Trophoblast cell (in vitro differentiated cells and primary cell): ENCODE results near the gene ESYT1.

Source experiments
- DNase-seq, 2 donors: peaks; one replicate each; pipeline ENCODE4 v3.0.0-alpha.2; 2016
- H2AFZ ChIP-seq: 2 replicates; pipeline ENCODE4 v1.6.1; 2013; ENCODE audit warnings: low read length, moderate library complexity, mild to moderate bottlenecking; ENCODE audit not compliant: insufficient read depth, poor library complexity
- H2AK5ac ChIP-seq: 2 replicates; pipeline ENCODE4 v1.6.1; 2013; ENCODE audit warnings: mild to moderate bottlenecking, low read length
- H2BK120ac ChIP-seq: 2 replicates; pipeline ENCODE4 v1.6.1; 2013; ENCODE audit warnings: low read length, mild to moderate bottlenecking, moderate library complexity; ENCODE audit not compliant: insufficient read depth, poor library complexity
- H2BK12ac ChIP-seq: 2 replicates; pipeline ENCODE4 v1.6.1; 2013; ENCODE audit warnings: mild to moderate bottlenecking, low read length, moderate library complexity
- H2BK5ac ChIP-seq: 2 replicates; pipeline ENCODE4 v1.6.1; 2013; ENCODE audit warnings: low read length, low read depth, moderate library complexity, mild to moderate bottlenecking; ENCODE audit not compliant: poor library complexity
- H3K14ac ChIP-seq: 2 replicates; pipeline ENCODE4 v1.6.1; 2013; ENCODE audit warnings: mild to moderate bottlenecking, low read length
- H3K18ac ChIP-seq: 2 replicates; pipeline ENCODE4 v1.6.1; 2013; ENCODE audit warnings: mild to moderate bottlenecking, low read length
- H3K23ac ChIP-seq: 2 replicates; pipeline ENCODE4 v1.6.1; 2013; ENCODE audit warnings: low read length
- H3K27ac ChIP-seq: 2 replicates; pipeline ENCODE4 v1.5.1; 2013; ENCODE audit warnings: low read depth, mild to moderate bottlenecking, inconsistent platforms, low read length, moderate library complexity
- H3K27me3 ChIP-seq: 2 replicates; pipeline ENCODE4 v1.6.1; 2013; ENCODE audit warnings: inconsistent platforms, mild to moderate bottlenecking, low read length, moderate library complexity; ENCODE audit not compliant: insufficient read depth
- H3K36me3 ChIP-seq, 2 experiments: 1 replicate in 1 of 2; 2 replicates in 1 of 2; pipeline ENCODE4 v1.6.1; 2013; ENCODE audit warnings: low read length in 2 of 2, mild to moderate bottlenecking in 2 of 2, moderate library complexity in 1 of 2; ENCODE audit not compliant: insufficient read depth in 2 of 2, control insufficient read depth in 1 of 2
- H3K4ac ChIP-seq: 2 replicates; pipeline ENCODE4 v1.6.1; 2013; ENCODE audit warnings: low read depth, mild to moderate bottlenecking, low read length, moderate library complexity
- H3K4me1 ChIP-seq, 2 experiments: 1 replicate in 1 of 2; 2 replicates in 1 of 2; pipeline ENCODE4 v1.6.1; 2013; ENCODE audit warnings: low read length in 2 of 2, mild to moderate bottlenecking in 2 of 2, moderate library complexity in 1 of 2; ENCODE audit not compliant: insufficient read depth in 2 of 2, control insufficient read depth in 1 of 2
- H3K4me2 ChIP-seq: 2 replicates; pipeline ENCODE4 v1.6.1; 2013; ENCODE audit warnings: inconsistent platforms, mild to moderate bottlenecking, low read length, moderate library complexity
- H3K4me3 ChIP-seq: 2 replicates; pipeline ENCODE4 v1.5.1; 2013; ENCODE audit warnings: mild to moderate bottlenecking, low read depth, low read length, inconsistent platforms
- H3K79me1 ChIP-seq: one replicate; pipeline ENCODE4 v1.6.1; 2013; ENCODE audit warnings: low read length
- H3K79me2 ChIP-seq: 2 replicates; pipeline ENCODE4 v1.6.1; 2013; ENCODE audit warnings: low read length, mild to moderate bottlenecking; ENCODE audit not compliant: control insufficient read depth, insufficient read depth, poor library complexity
- H3K9ac ChIP-seq: 2 replicates; pipeline ENCODE4 v1.6.1; 2013; ENCODE audit warnings: mild to moderate bottlenecking, low read length
- H3K9me3 ChIP-seq: 2 replicates; pipeline ENCODE4 v1.6.1; 2013; ENCODE audit warnings: low read depth, mild to moderate bottlenecking, control low read depth, inconsistent platforms, low read length; ENCODE audit not compliant: insufficient read depth
- H4K12ac ChIP-seq: 2 replicates; pipeline ENCODE4 v1.6.1; 2013; ENCODE audit warnings: low read depth, mild to moderate bottlenecking, low read length, moderate library complexity
- H4K8ac ChIP-seq: 2 replicates; pipeline ENCODE4 v1.6.1; 2013; ENCODE audit warnings: low read depth, mild to moderate bottlenecking, low read length, moderate library complexity
- H4K91ac ChIP-seq: one replicate; pipeline ENCODE4 v1.6.1; 2013; ENCODE audit warnings: low read depth, mild to moderate bottlenecking, low read length, moderate library complexity
- WGBS: extraction: QIAGEN DNeasy Blood & Tissue Kit; methylation state at CpG from one replicate; pipeline ENCODE4 v1.1.7; 2013; ENCODE audit warnings: missing lambda C conversion rate; ENCODE audit not compliant: insufficient read length, insufficient coverage; ENCODE audit errors: extremely low coverage; 5-methylcytosine and 5-hydroxymethylcytosine counted together

ESYT1 gene

DNA sequence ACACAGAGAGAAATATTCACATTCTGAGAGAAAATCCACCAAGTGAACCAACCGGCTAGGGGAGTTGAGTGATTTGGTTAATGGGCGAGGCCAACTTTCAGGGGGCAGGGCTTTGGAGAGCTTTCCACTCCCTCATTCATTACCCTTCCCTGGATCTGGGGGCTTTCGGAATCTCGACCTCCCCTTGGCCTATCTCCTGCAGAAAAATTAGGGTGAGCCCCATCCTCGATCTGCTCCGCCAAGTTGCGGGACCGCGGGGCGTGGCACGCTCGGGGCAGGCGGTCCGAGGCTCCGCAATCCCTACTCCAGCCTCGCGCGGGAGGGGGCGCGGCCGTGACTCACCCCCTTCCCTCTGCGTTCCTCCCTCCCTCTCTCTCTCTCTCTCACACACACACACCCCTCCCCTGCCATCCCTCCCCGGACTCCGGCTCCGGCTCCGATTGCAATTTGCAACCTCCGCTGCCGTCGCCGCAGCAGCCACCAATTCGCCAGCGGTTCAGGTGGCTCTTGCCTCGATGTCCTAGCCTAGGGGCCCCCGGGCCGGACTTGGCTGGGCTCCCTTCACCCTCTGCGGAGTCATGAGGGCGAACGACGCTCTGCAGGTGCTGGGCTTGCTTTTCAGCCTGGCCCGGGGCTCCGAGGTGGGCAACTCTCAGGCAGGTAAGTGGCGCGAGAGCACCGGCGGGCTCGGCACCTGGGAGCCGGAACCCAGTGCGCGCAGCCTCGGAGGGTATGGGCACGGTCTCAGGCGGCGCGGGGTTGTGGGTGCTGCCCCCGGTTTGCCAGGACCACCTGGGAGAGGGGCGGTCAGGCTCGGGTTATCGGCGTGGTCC is 48.1 kb upstream of the ESYT1 start, which contains the start of gene ERBB3:
Gene ERBB3, plus strand, starts transcription at position 443 of the 833 bp plus-strand sequence. Its CDS starts 136 bp downstream, at position 579.
- H3K9ac ChIP-seq, result peak within 1 kb of the TSS; percentile 89
- peak within 1 kb of the TSS; percentile 97 for H3K27ac ChIP-seq
- H2AFZ ChIP-seq, result peak within 1 kb of the TSS; percentile 86
- H2AK5ac ChIP-seq, result peak within 1 kb of the TSS; percentile 84
- H3K4me3 ChIP-seq, result peak within 1 kb of the TSS; percentile 80
- peak within 1 kb of the TSS; percentile 86 for H3K14ac ChIP-seq
- peak within 1 kb of the TSS; percentile 97 for H2BK5ac ChIP-seq
- H3K36me3 ChIP-seq, result peaks cover 2 to 8% of the 10 kb centered on the region in 2 experiments
- H3K9me3 ChIP-seq, result no peaks in the 10 kb centered on the region
- H4K91ac ChIP-seq, result peak within 1 kb of the TSS; percentile 89
- H2BK12ac ChIP-seq, result peak within 1 kb of the TSS; percentile 77
- WGBS, result no CpG with 5 or more reads among the region's 59 CpGs
- peak within 1 kb of the TSS; percentile 88 for H2BK120ac ChIP-seq
- H4K8ac ChIP-seq, result peak within 1 kb of the TSS; percentile 92
- peak; percentile 86 to 96 for DNase-seq
- peak within 1 kb of the TSS; percentile 87 for H3K4ac ChIP-seq
- H3K23ac ChIP-seq, result no peak within 1 kb of the TSS
- peak within 1 kb of the TSS; percentile 75 for H4K12ac ChIP-seq
- H3K79me2 ChIP-seq, result peaks cover 22% of the 10 kb centered on the region
- H3K27me3 ChIP-seq, result no peaks in the 10 kb centered on the region
- H3K4me1 ChIP-seq, result peaks cover 12 to 13% of the 10 kb centered on the region in 2 experiments
- peak within 1 kb of the TSS; percentile 98 for H3K4me2 ChIP-seq
- H3K18ac ChIP-seq, result peak within 1 kb of the TSS; percentile 91
- H3K79me1 ChIP-seq, result peaks cover 14% of the 10 kb centered on the region

DNA sequence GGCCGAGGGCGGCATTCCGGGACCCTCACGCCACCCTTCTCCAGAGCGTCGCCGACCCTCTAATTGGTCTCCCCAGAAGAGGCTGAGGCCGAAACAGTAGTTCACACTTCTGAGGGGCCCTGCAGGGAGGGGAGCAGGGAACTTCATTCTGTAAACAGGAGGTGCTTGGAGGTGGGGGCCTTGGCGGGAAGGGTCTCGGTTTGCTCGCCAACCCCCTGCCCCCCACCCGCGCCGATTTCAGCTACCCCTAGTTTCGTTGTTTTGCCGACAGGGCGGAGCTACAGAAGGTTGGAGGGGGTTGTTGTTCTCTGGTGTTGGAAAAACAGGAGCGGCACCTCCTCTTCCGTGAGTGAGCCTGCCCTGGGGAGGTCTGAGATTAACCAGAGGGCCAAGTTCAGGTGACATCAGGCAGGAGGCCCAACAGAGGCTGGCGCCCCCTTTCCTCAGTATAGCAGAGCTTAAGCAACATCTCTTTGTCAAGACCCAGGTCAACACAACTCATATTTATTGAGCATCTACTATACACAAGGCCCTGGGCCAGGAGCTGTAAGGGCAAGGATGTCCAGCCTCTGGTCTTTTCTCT is 47.4 kb upstream of the ESYT1 start:
- H4K91ac ChIP-seq, result peak overlapping the region; percentile 56
- H3K36me3 ChIP-seq, result peaks cover 6 to 10% of the 10 kb centered on the region in 2 experiments
- peak overlapping the region; percentile 98 for H3K4me2 ChIP-seq
- peak overlapping the region; percentile 85 for H2BK120ac ChIP-seq
- peak overlapping the region; percentile 47 for H2AK5ac ChIP-seq
- H3K27me3 ChIP-seq, result no peaks in the 10 kb centered on the region
- WGBS, result no CpG with 5 or more reads among the region's 20 CpGs
- H3K4me3 ChIP-seq, result peak overlapping the region; percentile 80
- peak overlapping the region; percentile 77 for H4K8ac ChIP-seq
- peak overlapping the region; percentile 86 for H2AFZ ChIP-seq
- peak overlapping the region; percentile 11 for H2BK12ac ChIP-seq
- peak overlapping the region; percentile 80 for H3K14ac ChIP-seq
- peak overlapping the region; percentile 87 for H3K4ac ChIP-seq
- peak overlapping the region; percentile 97 for H3K27ac ChIP-seq
- DNase-seq, result peak in 1 of 2 donors; percentile 26
- peak overlapping the region; percentile 75 for H4K12ac ChIP-seq
- peaks cover 14% of the 10 kb centered on the region for H3K79me1 ChIP-seq
- H3K23ac ChIP-seq, result no peak overlapping the region
- peak overlapping the region; percentile 3 for H3K9ac ChIP-seq
- H2BK5ac ChIP-seq, result peak overlapping the region; percentile 70
- H3K18ac ChIP-seq, result peak overlapping the region; percentile 91
- H3K4me1 ChIP-seq, result peaks cover 12 to 13% of the 10 kb centered on the region in 2 experiments
- peaks cover 22% of the 10 kb centered on the region for H3K79me2 ChIP-seq
- H3K9me3 ChIP-seq, result no peaks in the 10 kb centered on the region

GRCh38 chr12:56081393-56082347 is 46.4 kb upstream of the ESYT1 start:
- Histone ChIP-seq H3K4me1 (peaks cover 18 to 19% of the 10 kb centered on the region in 2 experiments), H3K27me3 (no peaks in the 10 kb centered on the region), H4K91ac (peak overlapping the region; percentile 28), H3K14ac (peak overlapping the region; percentile 29), H3K27ac (no peak overlapping the region), H3K4me2 (peak overlapping the region; percentile 98), H3K4ac (peak overlapping the region; percentile 87), H4K12ac (peak overlapping the region; percentile 17), H3K23ac (no peak overlapping the region), H3K9ac (no peak overlapping the region), H3K79me2 (peaks cover 22% of the 10 kb centered on the region), H3K18ac (peak overlapping the region; percentile 73), H2BK5ac (no peak overlapping the region), H3K36me3 (peaks cover 7 to 10% of the 10 kb centered on the region in 2 experiments), H2AK5ac (no peak overlapping the region), H2BK120ac (peak overlapping the region; percentile 29), H2BK12ac (no peak overlapping the region), H3K79me1 (peaks cover 17% of the 10 kb centered on the region), H3K9me3 (no peaks in the 10 kb centered on the region), H3K4me3 (no peak overlapping the region), H2AFZ (no peak overlapping the region), H4K8ac (no peak overlapping the region)
- no peak for DNase-seq
- no CpG with 5 or more reads among the region's 6 CpGs for WGBS

DNA sequence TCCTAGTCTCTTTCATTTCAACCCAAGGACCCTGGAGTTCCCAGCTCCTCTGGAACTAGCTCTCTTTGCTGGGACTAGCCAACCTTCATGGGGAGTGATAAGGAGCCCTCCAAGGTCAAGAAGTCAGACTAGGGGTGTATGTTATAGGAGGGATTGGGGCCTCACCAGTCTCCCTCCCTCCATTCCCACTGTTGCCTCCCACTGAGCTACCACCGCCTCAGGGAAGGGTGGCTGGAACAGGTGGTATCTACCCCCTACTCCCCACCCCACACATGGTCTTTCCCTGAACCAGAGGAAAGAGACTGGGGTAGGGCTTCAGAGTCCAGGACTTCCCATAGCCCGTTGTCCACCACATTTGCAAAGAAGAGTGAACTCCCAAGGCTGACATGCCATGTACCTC is 45.7 kb upstream of the ESYT1 start:
- Histone ChIP-seq H2BK5ac (no peak overlapping the region), H3K27me3 (no peaks in the 10 kb centered on the region), H2BK120ac (no peak overlapping the region), H3K4me1 (peaks cover 20% of the 10 kb centered on the region in 2 experiments), H4K12ac (no peak overlapping the region), H3K9ac (no peak overlapping the region), H3K4ac (peak overlapping the region; percentile 42), H3K23ac (no peak overlapping the region), H4K8ac (no peak overlapping the region), H2BK12ac (no peak overlapping the region), H3K36me3 (peaks cover 11 to 15% of the 10 kb centered on the region in 2 experiments), H3K79me1 (peaks cover 17% of the 10 kb centered on the region), H2AFZ (no peak overlapping the region), H2AK5ac (no peak overlapping the region), H3K14ac (no peak overlapping the region), H3K4me3 (no peak overlapping the region), H3K18ac (no peak overlapping the region), H3K79me2 (peaks cover 22% of the 10 kb centered on the region), H4K91ac (no peak overlapping the region), H3K4me2 (no peak overlapping the region), H3K27ac (no peak overlapping the region), H3K9me3 (no peaks in the 10 kb centered on the region)
- no CpG with 5 or more reads among the region's 2 CpGs for WGBS
- DNase-seq, result no peak
